ENCODE data around the gene LNX1.

The LNX1 gene

GRCh38 chr4:53536328-53536727 lies 55.0 kb downstream of the LNX1 start:
- no peak for DNase-seq (ENCODE audit: low read depth in 1 of 2, low spot score in 1 of 2)

GRCh38 chr4:53535567-53535966 lies 55.7 kb downstream of the LNX1 start:
- DNase-seq (ENCODE audit: low read depth in 1 of 2, low spot score in 1 of 2) = no peak

GRCh38 chr4:53534684-53535083 lies 56.6 kb downstream of the LNX1 start:
- no peak for DNase-seq (ENCODE audit: low read depth in 1 of 2, low spot score in 1 of 2)

- DNase-seq (ENCODE audit: low read depth in 1 of 2, low spot score in 1 of 2) = no peak
Measured at GRCh38 chr4:53532521-53532920, 58.8 kb downstream of the LNX1 start.

- DNase-seq (ENCODE audit: low read depth in 1 of 2, low spot score in 1 of 2) = no peak
Measured at GRCh38 chr4:53531585-53532224, 59.6 kb downstream of the LNX1 start.

- DNase-seq (ENCODE audit: low read depth in 1 of 2, low spot score in 1 of 2) = no peak
Measured at GRCh38 chr4:53529025-53529424, 62.3 kb downstream of the LNX1 start.

GRCh38 chr4:53527930-53528329 lies 63.4 kb downstream of the LNX1 start:
- DNase-seq (ENCODE audit: low read depth in 1 of 2, low spot score in 1 of 2) = no peak

GRCh38 chr4:53527326-53527725 lies 64.0 kb downstream of the LNX1 start:
- no peak for DNase-seq (ENCODE audit: low read depth in 1 of 2, low spot score in 1 of 2)

- no peak for DNase-seq (ENCODE audit: low read depth in 1 of 2, low spot score in 1 of 2)
Measured at GRCh38 chr4:53522334-53522733, 69.0 kb downstream of the LNX1 start.

GRCh38 chr4:53520116-53520515 lies 71.2 kb downstream of the LNX1 start:
- DNase-seq (ENCODE audit: low read depth in 1 of 2, low spot score in 1 of 2) = no peak

- DNase-seq (ENCODE audit: low read depth in 1 of 2, low spot score in 1 of 2) = no peak
Measured at GRCh38 chr4:53518807-53519206, 72.5 kb downstream of the LNX1 start.

- DNase-seq (ENCODE audit: low read depth in 1 of 2, low spot score in 1 of 2) = no peak
Measured at GRCh38 chr4:53515076-53515475, 76.2 kb downstream of the LNX1 start.

GRCh38 chr4:53514509-53514908 lies 76.8 kb downstream of the LNX1 start:
- DNase-seq (ENCODE audit: low read depth in 1 of 2, low spot score in 1 of 2) = no peak

GRCh38 chr4:53512608-53513007 lies 78.7 kb downstream of the LNX1 start:
- no peak for DNase-seq (ENCODE audit: low read depth in 1 of 2, low spot score in 1 of 2)

GRCh38 chr4:53511014-53511413 lies 80.3 kb downstream of the LNX1 start:
- no peak for DNase-seq (ENCODE audit: low read depth in 1 of 2, low spot score in 1 of 2)

- no peak for DNase-seq (ENCODE audit: low read depth in 1 of 2, low spot score in 1 of 2)
Measured at GRCh38 chr4:53510321-53510720, 81.0 kb downstream of the LNX1 start.

- DNase-seq (ENCODE audit: low read depth in 1 of 2, low spot score in 1 of 2) = no peak
Measured at GRCh38 chr4:53508446-53508845, 82.8 kb downstream of the LNX1 start.

- DNase-seq (ENCODE audit: low read depth in 1 of 2, low spot score in 1 of 2) = no peak
Measured at GRCh38 chr4:53507671-53508286, 83.5 kb downstream of the LNX1 start.

GRCh38 chr4:53507058-53507457 lies 84.2 kb downstream of the LNX1 start:
- DNase-seq (ENCODE audit: low read depth in 1 of 2, low spot score in 1 of 2) = no peak

GRCh38 chr4:53505947-53506346 lies 85.3 kb downstream of the LNX1 start:
- no peak for DNase-seq (ENCODE audit: low read depth in 1 of 2, low spot score in 1 of 2)

- DNase-seq (ENCODE audit: low read depth in 1 of 2, low spot score in 1 of 2) = no peak
Measured at GRCh38 chr4:53502094-53502493, 89.2 kb downstream of the LNX1 start.

GRCh38 chr4:53501561-53501960 lies 89.7 kb downstream of the LNX1 start:
- no peak for DNase-seq (ENCODE audit: low read depth in 1 of 2, low spot score in 1 of 2)

GRCh38 chr4:53500546-53500945 lies 90.7 kb downstream of the LNX1 start:
- DNase-seq (ENCODE audit: low read depth in 1 of 2, low spot score in 1 of 2) = no peak
